ENCODE measurements around the gene TGFBR2. TPM values are rescaled to one million over a fixed set of nuclear protein-coding genes. Genes with fewer than 3 reads are reported as not detected.

The TGFBR2 gene
- total RNA-seq, result 100 to 1,000 TPM in 5 of 6 donors, 10 to 100 TPM in 1; 82.8 to 385 (median 285) TPM

- DNase-seq (peak; percentile 97 to 98), ATAC-seq (ENCODE audit: low FRiP score in 2 of 2) (peak; percentile 97 to 98)
- Histone ChIP-seq H3K27me3 (no peaks in the 10 kb centered on the region), H3K4me1 (peaks cover 35 to 45% (median 38%) of the 10 kb centered on the region in 4 donors), H3K27ac (peak within 1 kb of the TSS; percentile 99 to 100 (median 99)), H3K4me3 (peak within 1 kb of the TSS; percentile 78 to 93 (median 90)), H3K36me3 (no peaks in the 10 kb centered on the region), H3K9me3 (no peaks in the 10 kb centered on the region)
- 0% methylated on average over 8 to 31 of the region's 71 CpGs for WGBS, 2 donors
- TF ChIP-seq EP300 (IDR thresholded peaks at IDR 0.05) (peak in 1 of 4 donors; percentile 73), POLR2AphosphoS5 (IDR thresholded peaks at IDR 0.05) (peak; percentile 88 to 95), POLR2A (IDR thresholded peaks at IDR 0.05) (peak in 3 of 4 donors; percentile 86 to 98 (median 87)), CTCF (IDR thresholded peaks at IDR 0.05) (peak in 5 of 6 experiments; percentile 43 to 88 (median 70))
Observed at GRCh38 chr3:30606301-30607031, at the start of gene TGFBR2. TSS of gene TGFBR2 (plus strand) at chr3:30606601. CDS start at chr3:30606884, 283 bp downstream.

- no peak for TF ChIP-seq POLR2A (IDR thresholded peaks at IDR 0.05)
- TF ChIP-seq POLR2AphosphoS5 (IDR thresholded peaks at IDR 0.05), result no peak
- no peak for TF ChIP-seq CTCF (IDR thresholded peaks at IDR 0.05)
- TF ChIP-seq EP300 (IDR thresholded peaks at IDR 0.05), result no peak
- H3K36me3 ChIP-seq, result no peaks in the 10 kb centered on the region
- no peaks in the 10 kb centered on the region for H3K4me1 ChIP-seq
- ATAC-seq (ENCODE audit: low FRiP score in 2 of 2) (no peak), DNase-seq (no peak)
- no peak overlapping the region for H3K27ac ChIP-seq
- 91 to 93% methylated on average over 1 of the region's 1 CpG for WGBS, 2 donors
- H3K9me3 ChIP-seq, result no peaks in the 10 kb centered on the region
- no peaks in the 10 kb centered on the region for H3K27me3 ChIP-seq
- H3K4me3 ChIP-seq, result no peak overlapping the region
Observed at GRCh38 chr3:30557746-30558303, 48.6 kb upstream of the TGFBR2 start.

GRCh38 chr3:30563956-30564355 lies 42.4 kb upstream of the TGFBR2 start:
- no peak for ATAC-seq (ENCODE audit: low FRiP score in 2 of 2)
- TF ChIP-seq POLR2A (IDR thresholded peaks at IDR 0.05) (no peak), EP300 (IDR thresholded peaks at IDR 0.05) (no peak), POLR2AphosphoS5 (IDR thresholded peaks at IDR 0.05) (no peak), CTCF (IDR thresholded peaks at IDR 0.05) (no peak)
- WGBS, 2 donors, result 92 to 94% methylated on average over 1 of the region's 1 CpG
- Histone ChIP-seq H3K36me3 (no peaks in the 10 kb centered on the region), H3K4me3 (no peak overlapping the region), H3K9me3 (no peaks in the 10 kb centered on the region), H3K27ac (no peak overlapping the region), H3K27me3 (no peaks in the 10 kb centered on the region), H3K4me1 (no peaks in the 10 kb centered on the region)
- no peak for DNase-seq

GRCh38 chr3:30567139-30567753 lies 39.2 kb upstream of the TGFBR2 start:
- TF ChIP-seq POLR2A (IDR thresholded peaks at IDR 0.05) (no peak), POLR2AphosphoS5 (IDR thresholded peaks at IDR 0.05) (no peak), CTCF (IDR thresholded peaks at IDR 0.05) (no peak), EP300 (IDR thresholded peaks at IDR 0.05) (no peak)
- Histone ChIP-seq H3K9me3 (no peaks in the 10 kb centered on the region), H3K4me3 (no peak overlapping the region), H3K27ac (no peak overlapping the region), H3K4me1 (no peaks in the 10 kb centered on the region), H3K36me3 (no peaks in the 10 kb centered on the region), H3K27me3 (no peaks in the 10 kb centered on the region)
- no peak for ATAC-seq (ENCODE audit: low FRiP score in 2 of 2)
- no peak for DNase-seq
- WGBS, 2 donors, result 96% methylated on average over 8 of the region's 8 CpGs
